ENCODE data around the gene POLR2I.

POLR2I gene

DNA sequence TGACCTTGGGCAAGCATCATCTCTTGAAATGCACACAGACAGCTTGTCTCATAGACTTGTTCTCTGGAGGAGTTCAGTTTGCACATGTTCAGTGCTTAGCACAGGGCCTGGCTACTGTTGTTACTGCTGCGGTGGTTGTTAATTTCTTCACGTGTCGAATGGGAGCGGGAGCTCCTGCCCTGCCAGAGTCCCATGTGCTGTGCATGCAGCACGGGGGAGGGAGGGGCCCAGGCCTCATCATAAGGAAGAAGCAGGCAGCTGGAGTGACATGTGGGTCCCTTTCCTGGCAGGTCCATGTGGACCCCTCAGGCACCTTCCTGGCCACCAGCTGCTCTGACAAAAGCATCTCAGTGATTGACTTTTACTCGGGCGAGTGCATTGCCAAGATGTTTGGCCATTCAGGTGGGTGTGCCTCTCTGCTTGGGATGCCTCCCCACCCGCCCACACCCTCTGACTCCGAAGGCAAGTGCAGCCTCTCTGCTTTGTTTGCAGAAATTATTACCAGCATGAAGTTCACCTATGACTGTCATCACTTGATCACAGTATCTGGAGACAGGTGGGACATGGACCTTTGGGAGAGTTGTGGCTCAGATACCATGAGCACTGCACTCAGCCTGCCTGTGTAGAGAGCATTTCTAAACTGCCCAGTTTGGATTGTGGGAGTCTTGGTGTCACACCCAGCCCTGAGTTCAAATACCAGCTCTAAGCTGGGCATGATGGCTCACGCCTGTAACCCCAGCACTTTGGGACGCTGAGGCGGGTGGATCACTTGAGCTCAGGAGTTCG lies 23.6 kb downstream of the POLR2I start:
- Histone ChIP-seq H3K9ac (no peak overlapping the region), H4K20me1 (no peaks in the 10 kb centered on the region), H3K4me2 (no peak overlapping the region), H3K4me3 (no peak overlapping the region), H3K27me3 (no peaks in the 10 kb centered on the region), H3K4me1 (no peaks in the 10 kb centered on the region), H3K27ac (no peak overlapping the region), H3K36me3 (peaks cover 99% of the 10 kb centered on the region), H3K9me3 (no peaks in the 10 kb centered on the region)
- no peak for TF ChIP-seq Cebpa-rat (IDR thresholded peaks at IDR 0.05)

GRCh38 chr19:36089847-36090246 lies 24.8 kb downstream of the POLR2I start:
- Histone ChIP-seq H3K9me3 (no peaks in the 10 kb centered on the region), H3K4me2 (no peak overlapping the region), H3K36me3 (peaks cover 99% of the 10 kb centered on the region), H3K27me3 (no peaks in the 10 kb centered on the region), H3K9ac (no peak overlapping the region), H3K27ac (no peak overlapping the region), H3K4me1 (no peaks in the 10 kb centered on the region), H3K4me3 (no peak overlapping the region), H4K20me1 (no peaks in the 10 kb centered on the region)
- no peak for TF ChIP-seq Cebpa-rat (IDR thresholded peaks at IDR 0.05)

- no peak overlapping the region for H3K9ac ChIP-seq
- no peak overlapping the region for H3K27ac ChIP-seq
- H3K9me3 ChIP-seq = no peaks in the 10 kb centered on the region
- no peaks in the 10 kb centered on the region for H3K27me3 ChIP-seq
- no peak for TF ChIP-seq Cebpa-rat (IDR thresholded peaks at IDR 0.05)
- H3K36me3 ChIP-seq = peaks cover 100% of the 10 kb centered on the region
- no peak overlapping the region for H3K4me3 ChIP-seq
- no peaks in the 10 kb centered on the region; the same call in 1 of the 2 replicates for H4K20me1 ChIP-seq
- no peak overlapping the region for H3K4me2 ChIP-seq
- H3K4me1 ChIP-seq = no peaks in the 10 kb centered on the region
These were observed 28.3 kb downstream of the POLR2I start for GRCh38 chr19:36086326-36086725.

- H3K4me2 ChIP-seq = no peak overlapping the region
- H3K9ac ChIP-seq = no peak overlapping the region
- no peak overlapping the region for H3K4me3 ChIP-seq
- TF ChIP-seq Cebpa-rat (IDR thresholded peaks at IDR 0.05) = no peak
- H3K9me3 ChIP-seq = no peaks in the 10 kb centered on the region
- H3K27ac ChIP-seq = no peak overlapping the region
- H3K36me3 ChIP-seq = peaks cover 98% of the 10 kb centered on the region
- no peaks in the 10 kb centered on the region for H3K27me3 ChIP-seq
- no peaks in the 10 kb centered on the region for H3K4me1 ChIP-seq
- H4K20me1 ChIP-seq = no peaks in the 10 kb centered on the region; the same call in 1 of the 2 replicates
These were observed 30.3 kb downstream of the POLR2I start for GRCh38 chr19:36084231-36085009.

- no peaks in the 10 kb centered on the region for H3K27me3 ChIP-seq
- no peak for TF ChIP-seq Cebpa-rat (IDR thresholded peaks at IDR 0.05)
These were observed 31.8 kb downstream of the POLR2I start for GRCh38 chr19:36082916-36083315.

DNA sequence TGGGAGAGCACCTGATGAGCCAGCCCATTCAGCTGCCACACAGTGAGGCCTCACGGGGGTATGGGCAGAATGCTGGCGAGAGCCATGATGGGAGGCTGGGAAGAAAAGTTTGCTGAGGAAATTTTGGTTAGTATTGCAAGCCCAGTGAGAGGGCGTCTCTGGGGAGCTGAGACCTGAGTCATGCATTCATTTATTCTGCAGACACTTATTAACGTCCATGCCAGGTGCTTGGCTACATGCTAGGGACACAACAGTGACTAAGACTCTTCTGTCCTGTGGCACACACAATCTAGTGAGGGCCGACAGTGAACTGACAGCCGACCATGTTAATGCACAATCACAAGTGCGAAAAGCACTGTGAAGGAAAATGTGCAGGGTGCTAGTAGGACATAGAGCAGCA lies 32.8 kb downstream of the POLR2I start:
- Histone ChIP-seq H3K36me3 (peaks cover 95% of the 10 kb centered on the region), H3K9me3 (no peaks in the 10 kb centered on the region), H3K4me2 (no peak overlapping the region), H3K4me3 (no peak overlapping the region), H3K4me1 (no peaks in the 10 kb centered on the region), H3K9ac (no peak overlapping the region), H3K27me3 (no peaks in the 10 kb centered on the region), H4K20me1 (no peaks in the 10 kb centered on the region; the same call in 1 of the 2 replicates), H3K27ac (no peak overlapping the region)
- TF ChIP-seq Cebpa-rat (IDR thresholded peaks at IDR 0.05) = no peak

More at GRCh38 chr19:36082916-36083315, 31.8 kb downstream of the POLR2I start:
- H3K9me3 ChIP-seq = no peaks in the 10 kb centered on the region
- H4K20me1 ChIP-seq = no peaks in the 10 kb centered on the region; the same call in 1 of the 2 replicates
- H3K4me1 ChIP-seq = no peaks in the 10 kb centered on the region
- no peak overlapping the region for H3K27ac ChIP-seq
- H3K4me2 ChIP-seq = no peak overlapping the region
- no peak overlapping the region for H3K4me3 ChIP-seq
- H3K36me3 ChIP-seq = peaks cover 96% of the 10 kb centered on the region
- no peak overlapping the region for H3K9ac ChIP-seq

GRCh38 chr19:36081385-36081784 lies 33.3 kb downstream of the POLR2I start:
- Histone ChIP-seq H3K9me3 (no peaks in the 10 kb centered on the region), H3K4me3 (no peak overlapping the region), H4K20me1 (no peaks in the 10 kb centered on the region; the same call in 1 of the 2 replicates), H3K27me3 (no peaks in the 10 kb centered on the region), H3K4me1 (no peaks in the 10 kb centered on the region), H3K9ac (no peak overlapping the region), H3K4me2 (no peak overlapping the region), H3K27ac (no peak overlapping the region), H3K36me3 (peaks cover 93% of the 10 kb centered on the region)
- no peak for TF ChIP-seq Cebpa-rat (IDR thresholded peaks at IDR 0.05)

- no peaks in the 10 kb centered on the region for H3K4me1 ChIP-seq
- no peaks in the 10 kb centered on the region for H3K9me3 ChIP-seq
- peaks cover 93% of the 10 kb centered on the region for H3K36me3 ChIP-seq
- TF ChIP-seq Cebpa-rat (IDR thresholded peaks at IDR 0.05) = no peak
- H3K4me3 ChIP-seq = no peak overlapping the region
- H4K20me1 ChIP-seq = no peaks in the 10 kb centered on the region; the same call in 1 of the 2 replicates
- no peak overlapping the region for H3K4me2 ChIP-seq
- no peaks in the 10 kb centered on the region for H3K27me3 ChIP-seq
- no peak overlapping the region for H3K9ac ChIP-seq
- no peak overlapping the region for H3K27ac ChIP-seq
These were observed 35.2 kb downstream of the POLR2I start for GRCh38 chr19:36079389-36079945.

DNA sequence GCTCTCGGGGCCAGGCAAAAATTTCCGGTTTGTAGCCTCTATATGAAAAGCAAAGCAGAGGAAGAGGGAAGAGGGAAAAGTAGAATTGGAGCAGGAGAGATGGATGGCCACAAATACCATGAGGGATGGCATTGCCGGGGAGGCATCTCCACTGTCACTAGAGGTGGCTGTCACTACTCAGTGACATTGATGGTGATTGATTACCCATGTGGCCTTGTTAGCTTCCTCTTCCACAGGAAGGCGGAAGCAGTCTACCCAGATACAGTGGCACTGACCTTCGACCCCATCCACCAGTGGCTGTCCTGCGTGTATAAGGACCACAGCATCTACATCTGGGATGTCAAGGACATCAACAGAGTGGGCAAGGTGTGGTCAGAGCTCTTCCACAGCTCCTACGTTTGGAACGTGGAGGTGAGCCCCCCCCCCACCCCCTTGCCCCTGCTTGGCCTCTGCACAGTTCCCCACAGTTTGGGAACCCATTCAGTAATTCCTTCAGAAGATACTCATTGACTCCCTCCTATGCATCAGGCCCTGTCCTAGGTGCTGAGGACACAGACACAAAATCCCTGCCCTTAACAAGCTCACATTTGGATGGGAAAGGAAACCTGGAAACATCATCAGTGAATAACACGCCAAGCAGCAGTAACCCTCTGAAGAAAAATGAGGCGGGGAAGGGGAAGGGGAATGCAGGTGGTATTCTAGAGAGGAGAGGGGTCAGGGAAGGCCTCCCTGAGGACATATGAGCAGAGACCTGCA lies 41.4 kb downstream of the POLR2I start:
- H3K9ac ChIP-seq = no peak overlapping the region
- H3K27ac ChIP-seq = no peak overlapping the region
- no peaks in the 10 kb centered on the region for H3K4me1 ChIP-seq
- H3K36me3 ChIP-seq = peaks cover 92% of the 10 kb centered on the region
- TF ChIP-seq Cebpa-rat (IDR thresholded peaks at IDR 0.05) = no peak
- no peaks in the 10 kb centered on the region for H3K27me3 ChIP-seq
- no peak overlapping the region for H3K4me3 ChIP-seq
- H3K4me2 ChIP-seq = no peak overlapping the region
- peaks cover 7% of the 10 kb centered on the region; the same call in 1 of the 2 replicates for H3K9me3 ChIP-seq
- H4K20me1 ChIP-seq = no peaks in the 10 kb centered on the region

All from BLaER1 (cell line).